GM04504 (cell line): ENCODE data around the gene EIF5AL1.
"Not testable (repeated sequence)": the region's sequence is repeated elsewhere in the genome, so short reads cannot be mapped to it uniquely, and the experiment has no call there.

ENCODE experiments used
- DNase-seq: peaks from one replicate; pipeline ENCODE4 v3.0.0-alpha.2; 2012; ENCODE audit warnings: low read depth

EIF5AL1 gene

DNA sequence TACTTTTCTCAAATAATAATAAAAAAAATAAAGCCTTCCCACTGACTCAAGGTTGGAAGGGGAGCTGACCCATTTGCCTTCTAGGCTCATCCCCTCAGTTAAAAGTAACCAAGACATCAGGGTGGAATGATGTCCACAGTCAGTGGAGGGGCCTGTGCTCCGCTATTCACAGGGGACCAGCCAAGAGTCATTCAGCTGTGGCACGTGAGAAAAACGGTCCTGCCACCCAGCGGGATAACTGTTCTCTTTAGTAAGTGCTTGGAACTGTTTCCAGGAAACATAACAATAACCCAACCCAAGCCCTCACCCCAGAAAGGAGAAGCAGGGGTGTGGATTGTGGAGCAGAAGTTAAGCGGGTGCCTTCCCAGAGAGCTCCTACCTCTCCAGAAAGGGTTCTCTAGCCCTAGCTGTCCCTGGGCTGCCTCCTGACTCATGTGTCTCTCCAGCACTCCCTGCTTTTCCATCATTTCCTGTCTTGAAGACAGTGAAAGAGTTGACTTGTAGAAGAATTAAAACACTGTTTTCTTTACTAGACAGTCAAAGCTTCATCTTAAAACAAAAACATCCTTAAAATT is 2.3 kb upstream of the EIF5AL1 start:
- not testable (repeated sequence) for DNase-seq

DNA sequence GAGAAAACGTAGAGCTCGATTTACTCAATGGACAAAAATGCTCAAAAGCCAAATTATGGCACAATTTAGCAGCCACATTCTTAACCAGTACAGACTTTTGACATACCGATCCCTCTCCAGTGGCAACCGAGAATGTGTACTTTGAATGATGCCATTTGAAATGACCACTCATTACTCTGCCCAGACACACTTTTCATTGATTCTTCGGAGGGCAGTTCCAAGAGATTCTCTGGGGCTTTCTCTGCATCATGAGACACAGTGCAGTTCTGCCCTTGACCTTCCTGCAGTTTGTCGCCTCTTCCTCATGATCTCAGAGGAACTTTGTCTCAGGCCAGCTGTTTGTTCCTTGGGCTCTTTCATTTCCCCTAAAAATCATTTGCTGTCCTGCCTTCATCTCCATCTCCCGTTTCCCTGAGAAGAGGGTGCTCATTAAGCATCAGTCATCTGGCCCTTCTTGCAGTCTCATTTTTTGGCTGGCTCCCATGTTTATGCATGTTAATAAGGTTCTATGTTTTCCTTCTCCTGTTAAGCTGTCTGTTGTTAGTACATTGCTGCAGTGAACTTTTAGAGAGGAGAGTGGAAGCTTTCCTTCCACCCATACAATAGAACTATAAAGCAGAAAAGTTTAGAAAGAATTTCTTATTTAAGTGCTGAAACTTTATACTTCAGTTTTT is 4.3 kb downstream of the EIF5AL1 start:
- not testable (repeated sequence) for DNase-seq

DNA sequence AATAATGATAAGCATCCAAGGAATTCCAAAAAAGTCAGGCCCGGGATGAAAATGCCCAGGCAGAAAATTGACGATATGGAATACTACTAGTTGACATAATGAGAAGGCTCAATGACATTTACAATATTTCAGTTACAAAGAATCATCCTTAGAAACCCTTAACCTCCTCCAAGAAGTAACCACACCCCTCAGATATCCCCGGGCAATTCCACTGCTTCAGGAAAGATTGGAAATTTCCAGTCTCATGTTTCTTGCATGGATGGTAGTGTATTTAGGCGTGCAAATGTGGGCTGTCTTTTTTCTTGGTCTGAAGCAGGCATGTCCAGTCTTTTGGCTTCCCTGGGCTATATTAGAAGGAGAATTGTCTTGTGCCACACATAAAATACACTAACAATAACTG is 5.2 kb downstream of the EIF5AL1 start:
- DNase-seq: not testable (repeated sequence)

DNA sequence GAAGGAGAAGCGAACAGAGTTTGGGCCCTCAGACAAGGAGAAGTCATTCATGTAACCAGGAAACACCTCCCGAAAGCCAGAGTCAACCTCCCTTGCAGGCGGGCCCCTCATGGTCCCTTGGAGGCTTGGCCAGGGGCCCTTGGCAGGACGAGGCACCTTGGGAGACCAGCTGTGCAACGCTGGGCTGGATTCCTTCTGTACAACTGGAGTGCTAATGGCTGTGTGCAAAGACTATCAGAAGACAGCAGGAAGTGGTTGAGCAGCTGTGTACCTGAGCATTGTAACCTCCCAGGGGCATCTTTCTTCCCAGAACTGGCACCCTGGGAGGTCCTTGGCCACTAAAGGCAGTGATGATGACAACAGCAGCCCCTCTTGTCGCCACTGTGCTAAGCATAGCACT is 9.4 kb downstream of the EIF5AL1 start:
- not testable (repeated sequence) for DNase-seq

DNA sequence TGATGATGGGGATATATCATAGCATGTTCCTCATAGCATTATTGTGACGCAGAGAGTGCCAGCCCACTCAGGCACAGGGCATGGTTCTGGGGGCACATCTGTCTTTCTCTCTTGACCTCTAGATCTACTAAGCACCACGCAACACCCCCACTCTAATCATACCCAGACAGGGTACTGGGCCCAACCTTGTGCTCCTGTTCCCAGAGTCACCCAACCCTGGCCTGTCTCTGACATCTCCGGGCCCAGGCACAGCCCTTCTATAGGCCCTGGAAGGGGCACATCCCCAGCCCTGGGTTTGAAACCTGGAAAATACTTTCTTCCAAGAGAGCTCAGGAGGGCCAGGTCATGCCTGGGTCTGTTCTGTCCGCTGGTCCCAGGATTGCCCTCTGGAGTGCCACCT is 10.1 kb downstream of the EIF5AL1 start:
- not testable (repeated sequence) for DNase-seq

DNA sequence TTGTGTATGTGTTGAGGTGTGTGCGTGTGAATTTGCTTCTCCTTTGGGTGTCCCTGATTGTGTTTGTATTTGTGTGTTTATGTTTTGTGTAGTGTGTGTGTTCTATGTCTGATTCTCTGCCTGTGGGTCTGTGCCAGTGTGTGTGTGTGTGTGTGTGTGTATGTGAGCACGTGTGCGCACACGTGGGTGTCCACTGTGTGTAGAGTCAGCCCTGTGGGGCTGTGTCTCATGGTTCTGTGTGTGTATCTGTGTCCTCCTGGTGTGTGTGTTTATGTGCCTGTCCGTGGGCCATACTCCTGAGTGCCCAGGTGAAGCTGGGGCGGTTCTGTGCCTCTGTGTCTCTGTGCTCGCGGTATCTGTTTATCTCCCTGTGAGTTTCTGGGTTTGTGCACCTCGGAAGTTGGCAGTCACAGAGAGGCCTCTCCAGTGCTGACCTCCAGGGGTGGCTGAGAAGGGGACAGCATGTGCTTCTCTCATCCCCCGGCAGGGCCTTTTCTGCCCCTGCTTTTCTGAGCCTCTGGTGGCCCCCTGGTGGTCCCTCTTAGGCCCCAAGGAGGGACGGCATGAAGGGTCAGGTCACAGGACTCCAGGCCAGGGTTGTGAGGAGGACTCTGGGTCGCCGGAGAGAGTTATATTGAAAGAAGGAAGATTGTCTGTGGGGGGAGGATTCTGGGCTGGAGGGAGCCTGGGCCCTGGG is 11.0 kb downstream of the EIF5AL1 start:
- not testable (repeated sequence) for DNase-seq

DNA sequence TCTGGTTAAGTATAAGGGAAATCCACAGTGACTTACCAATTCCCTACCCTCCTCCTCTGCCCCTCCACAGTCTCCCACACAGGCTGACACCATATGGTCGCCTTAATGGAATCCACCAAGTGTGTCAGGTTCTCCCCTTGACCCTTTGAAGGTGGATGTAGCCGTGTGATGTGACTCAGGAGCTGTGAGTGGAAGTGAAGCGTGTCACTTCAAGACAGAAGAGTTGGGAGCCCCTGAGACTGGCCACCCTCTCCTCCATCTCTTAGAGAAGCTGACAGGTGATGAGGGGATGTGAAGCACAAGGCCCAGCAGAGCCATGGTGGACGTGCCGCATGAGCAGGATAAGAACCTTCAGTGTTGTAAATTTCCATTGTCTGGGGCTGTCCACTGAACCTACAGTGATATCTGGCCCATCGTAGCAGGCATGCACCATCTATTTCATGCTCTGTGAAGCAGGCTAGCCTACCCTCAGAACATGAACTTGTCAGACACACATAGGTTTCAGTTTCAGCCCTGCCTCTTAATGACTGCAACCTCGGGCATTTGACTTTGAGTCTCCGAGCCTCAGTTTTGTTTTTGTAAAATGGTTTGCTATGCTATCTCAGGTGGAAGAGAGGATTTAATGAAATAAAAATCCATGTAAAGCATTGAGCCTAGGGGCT is 12.8 kb downstream of the EIF5AL1 start:
- DNase-seq: not testable (repeated sequence)

DNA sequence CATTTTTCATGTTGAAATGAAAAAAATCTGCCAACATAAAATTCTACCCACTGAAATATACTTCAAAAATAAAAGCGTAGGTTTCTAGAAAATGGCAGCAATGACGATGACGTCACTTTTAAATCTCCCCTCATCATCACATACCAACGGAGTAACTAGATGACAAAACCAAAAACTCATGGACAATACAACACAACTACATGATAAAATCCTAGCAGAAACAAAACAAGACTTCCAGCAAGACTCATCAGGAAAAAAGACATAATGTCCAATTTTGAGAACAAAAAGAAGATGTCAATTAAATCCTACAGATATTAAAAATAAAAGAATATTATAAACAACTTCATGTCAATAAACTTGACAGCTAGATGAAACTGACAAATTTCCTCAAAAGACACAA is 15.9 kb downstream of the EIF5AL1 start:
- DNase-seq: not testable (repeated sequence)

DNA sequence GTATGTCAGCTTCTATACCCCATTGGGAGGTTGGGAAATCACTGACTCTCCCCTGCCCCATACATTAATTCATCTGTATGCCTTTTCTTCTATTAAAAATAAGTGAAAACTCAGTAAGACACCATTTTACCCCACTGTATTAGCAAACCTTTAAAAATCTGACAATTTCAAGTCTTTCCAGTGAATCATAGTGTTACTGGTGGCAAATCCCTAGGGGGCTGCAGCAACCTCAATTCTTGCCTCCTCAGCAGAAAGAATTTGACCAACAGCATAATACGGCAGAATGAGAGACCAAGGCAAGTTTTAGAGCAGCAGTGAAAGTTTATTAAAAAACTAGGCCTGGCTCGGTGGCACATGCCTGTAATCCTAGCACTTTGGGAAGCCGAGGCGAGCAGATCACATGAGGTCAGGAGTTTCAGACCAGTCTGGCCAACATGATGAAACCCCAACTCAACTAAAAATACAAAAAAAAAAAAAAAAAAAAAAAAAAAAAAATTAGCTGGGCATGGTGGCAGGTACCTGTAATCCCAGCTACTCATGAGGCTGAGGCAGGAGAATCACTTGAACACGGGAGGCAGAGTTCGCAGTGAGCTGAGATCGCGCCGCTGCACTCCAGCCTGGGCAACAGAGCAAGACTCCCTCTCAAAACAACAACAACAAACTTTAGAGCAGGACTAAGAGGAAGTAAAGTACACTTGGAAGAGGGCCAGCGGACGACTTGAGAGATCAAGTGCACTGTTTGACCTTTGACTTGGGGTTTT is 21.0 kb downstream of the EIF5AL1 start:
- DNase-seq: not testable (repeated sequence)

DNA sequence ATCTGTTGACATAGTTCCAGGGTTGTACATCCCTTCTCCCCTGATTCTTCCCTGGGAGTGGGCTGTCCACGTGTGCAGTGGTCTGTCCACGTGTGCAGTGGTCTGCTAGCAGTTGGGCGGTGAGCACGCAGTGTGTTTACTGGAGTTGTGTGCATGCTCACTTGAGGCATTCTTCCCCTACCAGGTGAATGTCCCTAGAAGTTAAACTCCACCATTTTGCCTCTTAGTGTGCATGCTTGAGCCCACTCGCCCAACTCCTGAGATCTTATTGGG is 21.5 kb downstream of the EIF5AL1 start:
- not testable (repeated sequence) for DNase-seq

DNA sequence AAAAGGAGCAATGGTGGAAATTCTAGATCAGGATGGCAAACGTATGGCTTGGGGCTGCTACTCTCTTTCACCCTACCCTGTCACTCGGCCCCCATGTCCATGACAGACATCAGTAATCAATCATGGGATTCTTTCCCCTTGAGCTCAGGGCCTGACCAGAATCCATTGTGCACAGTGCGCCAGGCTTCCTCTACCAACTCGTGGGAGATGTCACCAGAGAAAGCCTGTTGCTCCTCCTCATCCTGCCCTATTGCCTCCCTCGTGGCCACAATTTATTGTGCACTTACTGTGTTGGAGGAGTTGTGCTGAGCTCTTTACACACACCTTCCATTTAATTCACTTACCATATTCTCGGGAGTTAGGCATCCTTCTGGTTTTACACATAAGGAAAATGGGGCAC is 26.0 kb downstream of the EIF5AL1 start:
- not testable (repeated sequence) for DNase-seq

DNA sequence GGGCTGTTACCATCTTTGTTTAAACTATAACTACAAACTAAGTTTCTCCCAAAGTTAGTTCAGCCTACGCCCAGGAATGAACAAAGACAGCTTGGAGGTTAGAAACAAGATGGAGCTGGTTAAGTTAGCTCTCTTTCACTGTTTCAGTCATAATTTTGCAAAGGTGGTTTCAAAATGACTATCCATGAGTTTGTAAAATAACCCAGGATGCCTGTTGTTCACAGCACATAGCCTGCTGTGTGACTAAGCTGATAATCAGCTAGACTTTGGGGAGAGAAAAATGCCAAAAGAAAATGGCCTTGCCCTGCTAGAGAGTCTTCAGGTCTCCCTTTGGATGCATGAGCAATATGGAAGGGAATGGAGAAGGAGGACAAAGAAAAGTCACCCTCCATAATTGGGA is 28.6 kb downstream of the EIF5AL1 start:
- DNase-seq: not testable (repeated sequence)

DNA sequence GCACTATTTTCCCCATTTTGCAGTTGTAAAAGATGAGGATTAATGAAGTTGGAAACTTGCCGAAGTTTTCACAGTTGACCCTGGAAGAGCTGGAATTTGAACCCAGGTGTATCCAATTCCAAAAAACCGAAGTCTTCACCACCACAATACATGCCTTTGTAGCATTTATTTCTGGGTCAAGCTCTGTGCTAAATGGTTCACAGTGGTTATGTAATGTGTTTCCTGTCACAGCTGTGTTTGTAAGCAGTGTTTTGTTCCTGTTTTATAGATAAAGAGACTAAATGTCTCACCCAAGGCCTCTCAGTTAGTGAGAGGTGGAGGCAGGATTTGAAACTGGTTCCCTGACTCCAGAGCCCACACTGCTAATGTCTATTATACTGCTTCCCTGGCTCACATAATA is 30.3 kb downstream of the EIF5AL1 start:
- no peak for DNase-seq

DNA sequence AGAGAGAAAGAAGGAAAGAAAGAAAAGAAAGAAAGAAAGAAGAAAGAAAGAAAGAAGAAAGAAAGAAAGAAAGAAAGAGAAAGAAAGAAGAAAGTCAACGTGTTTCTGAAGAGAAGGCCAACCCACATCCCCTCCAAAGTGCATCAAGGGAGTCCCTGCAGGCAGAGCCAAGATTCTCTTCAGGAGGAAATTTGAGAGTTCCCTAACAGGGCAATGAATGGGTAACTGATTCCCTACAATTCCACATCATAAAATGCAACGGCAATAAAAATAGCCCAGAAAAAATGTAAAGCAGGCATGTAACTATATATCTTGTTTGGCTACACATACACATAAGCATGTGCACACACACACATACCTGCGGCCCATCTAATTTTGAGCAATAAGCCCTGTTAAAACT is 32.1 kb downstream of the EIF5AL1 start:
- DNase-seq: not testable (repeated sequence)

DNA sequence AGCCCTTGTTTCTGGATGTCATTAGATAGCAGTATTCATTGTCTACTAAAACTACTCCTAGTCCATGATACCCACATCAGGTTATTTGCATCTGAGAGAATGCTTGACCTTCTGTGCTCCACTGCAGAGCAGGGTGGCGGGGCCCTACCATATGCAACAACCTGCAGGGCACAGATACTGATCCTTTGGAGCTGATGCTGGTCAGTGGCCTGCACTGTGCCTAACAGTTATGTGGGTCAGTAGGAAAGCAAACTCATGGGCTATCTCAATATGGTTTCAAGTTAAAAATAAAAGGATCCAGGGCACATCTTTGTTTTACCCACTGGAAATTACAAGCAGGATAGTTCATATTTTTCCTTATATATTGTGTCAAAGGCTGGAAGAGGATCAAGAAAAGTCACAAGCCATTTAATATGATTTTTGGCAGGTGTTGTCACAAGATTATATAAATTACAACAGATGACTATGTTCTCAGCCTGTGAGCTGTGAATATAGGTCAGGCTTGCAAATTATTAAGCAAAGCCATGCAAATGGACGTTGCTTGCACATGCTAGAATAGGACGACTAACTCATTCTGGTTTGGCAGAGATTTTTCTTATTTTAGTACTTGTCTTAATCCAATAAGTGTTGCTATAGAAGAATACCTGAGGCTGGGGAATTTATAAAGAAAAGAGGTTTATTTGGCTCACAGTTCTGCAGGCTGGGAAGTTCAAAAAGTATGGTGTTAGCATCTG is 32.8 kb downstream of the EIF5AL1 start:
- DNase-seq: not testable (repeated sequence)

DNA sequence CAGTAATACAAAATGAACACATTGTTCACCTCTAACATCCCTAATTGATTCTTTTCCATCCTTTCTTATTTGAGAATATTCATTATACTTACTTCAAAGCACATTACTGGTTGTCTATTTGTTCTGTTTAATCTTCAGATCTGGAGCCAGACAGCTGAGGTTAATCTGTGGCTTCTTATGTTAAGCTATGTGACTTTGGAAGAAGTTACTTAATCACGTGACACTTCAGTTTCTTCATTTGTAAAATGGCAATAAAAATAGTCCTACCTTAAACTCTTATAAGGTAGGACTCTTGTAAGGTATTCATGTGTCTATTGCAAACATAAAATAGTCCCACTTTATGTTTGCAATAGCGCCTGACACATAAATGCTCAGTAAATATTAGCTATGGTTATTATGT is 34.8 kb downstream of the EIF5AL1 start:
- not testable (repeated sequence) for DNase-seq

DNA sequence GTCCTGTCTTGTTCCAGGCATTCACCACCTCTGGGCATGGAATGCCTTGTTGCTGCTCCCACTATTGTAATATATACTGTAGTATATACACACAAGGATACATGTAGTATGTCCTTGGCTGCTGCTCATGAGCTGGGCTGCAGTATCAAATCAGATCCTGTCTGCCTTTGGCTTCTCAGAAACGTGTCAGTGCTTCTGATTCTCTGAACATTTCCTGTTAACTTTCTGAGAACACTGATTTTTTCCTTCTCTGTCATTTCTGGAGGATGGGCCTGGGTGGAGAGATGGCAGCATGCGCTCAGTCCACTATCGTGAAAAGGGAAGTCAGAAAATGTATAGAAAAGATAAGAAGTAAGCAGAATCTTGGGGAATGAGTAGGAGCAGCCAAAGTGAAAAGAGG is 35.6 kb downstream of the EIF5AL1 start:
- no peak for DNase-seq

DNA sequence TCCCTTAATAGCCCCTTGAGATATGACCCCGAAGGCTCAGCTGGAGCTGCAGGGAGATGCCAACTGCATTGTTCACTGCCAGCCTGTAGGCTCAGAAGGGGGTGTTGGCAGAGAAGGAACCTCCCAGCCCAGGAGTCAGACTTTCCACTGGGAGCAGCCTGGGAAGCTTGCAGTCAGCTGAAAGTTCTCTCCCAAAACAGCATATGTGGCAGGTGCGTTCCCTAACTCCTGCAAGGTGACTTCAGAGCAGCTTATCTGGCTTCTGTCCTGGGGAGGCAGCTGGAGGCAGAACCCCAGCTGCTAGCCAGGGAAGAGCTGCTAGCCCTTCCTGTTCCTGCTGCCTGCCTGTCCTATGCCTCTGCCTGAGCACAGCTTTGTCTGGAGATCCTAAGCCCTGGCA is 39.8 kb downstream of the EIF5AL1 start:
- DNase-seq: no peak

DNA sequence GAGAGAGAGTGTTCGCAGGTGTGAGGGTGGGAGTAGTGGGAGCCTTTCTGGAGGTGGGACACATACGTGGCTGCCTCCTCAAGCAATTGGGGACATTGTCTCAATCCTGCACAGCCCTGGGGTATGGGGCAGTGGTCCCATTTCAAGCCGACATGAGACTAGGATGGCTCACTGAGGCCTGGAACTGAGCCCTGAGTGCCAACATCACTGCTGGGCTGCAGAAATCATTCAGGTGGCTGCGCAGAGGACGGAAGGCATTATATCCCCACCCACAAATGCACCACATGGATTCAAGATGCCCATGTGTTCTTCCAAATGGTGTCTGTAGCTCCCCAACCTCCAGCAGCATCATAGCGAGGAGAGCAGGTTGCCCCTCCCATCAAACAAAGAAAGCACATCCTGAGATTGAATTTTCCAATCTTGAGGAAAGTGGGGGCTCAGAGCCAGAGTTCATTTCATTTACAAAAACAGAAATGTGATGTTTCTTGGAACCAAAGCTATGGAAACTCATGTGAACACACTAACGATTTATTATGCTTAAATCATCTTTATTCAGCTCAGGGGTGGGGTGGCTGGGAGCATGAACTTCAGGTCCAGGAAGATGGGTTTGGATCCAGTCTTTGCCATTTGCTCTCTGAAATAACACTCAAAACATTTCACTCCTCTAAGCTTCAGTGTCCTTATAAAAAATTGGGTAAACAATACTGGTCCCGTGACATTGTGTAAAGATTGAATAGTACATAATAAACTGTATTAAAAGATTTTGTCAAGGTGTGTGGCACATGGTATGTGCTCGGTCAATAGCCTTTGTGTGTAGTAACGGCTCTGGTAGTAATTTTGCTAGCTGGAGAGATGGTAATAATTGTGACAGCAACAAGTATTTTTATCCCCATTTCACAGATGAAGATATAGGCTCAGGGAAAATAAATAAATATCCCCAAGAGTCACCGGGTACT is 43.3 kb downstream of the EIF5AL1 start:
- no peak for DNase-seq

DNA sequence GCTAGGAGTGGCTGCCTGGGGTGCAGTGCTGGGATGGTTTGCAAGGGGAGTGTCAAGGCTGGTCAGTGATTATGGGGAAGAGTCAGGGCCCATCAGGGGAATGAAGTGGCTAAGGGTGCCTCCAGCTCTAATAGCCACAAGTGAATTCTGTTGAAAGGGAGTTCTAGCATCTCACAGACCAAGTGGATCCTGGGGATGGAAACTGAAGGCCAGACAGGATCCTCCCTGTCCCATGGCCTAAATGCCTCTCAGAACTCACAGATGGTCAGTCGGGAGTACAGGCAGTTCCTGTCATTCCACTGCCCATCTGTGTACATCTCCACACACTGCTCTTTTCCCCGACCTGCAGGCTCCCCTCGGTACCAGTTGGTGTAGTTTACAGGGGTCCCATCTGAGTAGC is 44.6 kb downstream of the EIF5AL1 start:
- DNase-seq: not testable (repeated sequence)
